ENCODE results near the gene SLC34A1. TPM values are rescaled to one million over a fixed set of nuclear protein-coding genes. Genes with fewer than 3 reads are reported as not detected.

SLC34A1 gene
- total RNA-seq, 3 donors from 2014 or later (not counting 1 experiment from before 2014, with no cell fraction given) = 0.50 to 0.66 (median 0.63) TPM

GRCh38 chr5:177421062-177421798 lies 37.0 kb downstream of the SLC34A1 start:
- H3K4me3 Mint-ChIP-seq = no peak overlapping the region
- 96% methylated on average over 5 of the region's 6 CpGs for WGBS (ENCODE audit: insufficient coverage)
- H3K4me1 ChIP-seq (ENCODE audit: control insufficient read depth, insufficient read depth, low read length) = peaks cover 13% of the 10 kb centered on the region
- H3K36me3 Mint-ChIP-seq = no peaks in the 10 kb centered on the region
- no peak overlapping the region for H3K27ac ChIP-seq (ENCODE audit: low read length)
- H3K4me3 ChIP-seq (ENCODE audit: low read length) = no peak overlapping the region
- DNase-seq = no peak
- H3K9me3 ChIP-seq (ENCODE audit: control insufficient read depth, insufficient read depth, low read length) = no peaks in the 10 kb centered on the region
- no peaks in the 10 kb centered on the region for H3K9me3 Mint-ChIP-seq
- H3K27me3 Mint-ChIP-seq (ENCODE audit: low read depth in 2 of 2) = no peaks in the 10 kb centered on the region
- intact Hi-C loops (cut with micrococcal nuclease) = no loop called here
- no peak for ATAC-seq
- no peak overlapping the region for H3K27ac Mint-ChIP-seq
- H3K36me3 ChIP-seq (ENCODE audit: control insufficient read depth, insufficient read depth, low read length) = no peaks in the 10 kb centered on the region
- TF ChIP-seq CTCF (IDR thresholded peaks at IDR 0.05) = no peak
- no peaks in the 10 kb centered on the region for H3K27me3 ChIP-seq (ENCODE audit: control insufficient read depth, insufficient read depth, low read length)
- H3K4me1 Mint-ChIP-seq = peaks cover 20 to 22% of the 10 kb centered on the region in 2 donors

GRCh38 chr5:177423671-177424070 lies 39.4 kb downstream of the SLC34A1 start:
- WGBS (ENCODE audit: insufficient coverage) = 91% methylated on average over 2 of the region's 2 CpGs
- no peaks in the 10 kb centered on the region for H3K9me3 ChIP-seq (ENCODE audit: control insufficient read depth, insufficient read depth, low read length)
- H3K27ac ChIP-seq (ENCODE audit: low read length) = no peak overlapping the region
- Mint-ChIP-seq H3K27ac (no peak overlapping the region), H3K27me3 (ENCODE audit: low read depth in 2 of 2) (no peaks in the 10 kb centered on the region), H3K4me1 (peaks cover 31 to 41% of the 10 kb centered on the region in 2 donors), H3K9me3 (no peaks in the 10 kb centered on the region), H3K36me3 (no peaks in the 10 kb centered on the region), H3K4me3 (no peak overlapping the region)
- no peak overlapping the region for H3K4me3 ChIP-seq (ENCODE audit: low read length)
- intact Hi-C loops (cut with micrococcal nuclease) = no loop called here
- TF ChIP-seq CTCF (IDR thresholded peaks at IDR 0.05) = no peak
- peaks cover 29% of the 10 kb centered on the region for H3K4me1 ChIP-seq (ENCODE audit: control insufficient read depth, insufficient read depth, low read length)
- H3K27me3 ChIP-seq (ENCODE audit: control insufficient read depth, insufficient read depth, low read length) = no peaks in the 10 kb centered on the region
- H3K36me3 ChIP-seq (ENCODE audit: control insufficient read depth, insufficient read depth, low read length) = peaks cover 6% of the 10 kb centered on the region
- ATAC-seq (no peak), DNase-seq (no peak)

- no peaks in the 10 kb centered on the region for H3K27me3 ChIP-seq (ENCODE audit: control insufficient read depth, insufficient read depth, low read length)
- no peaks in the 10 kb centered on the region for H3K9me3 Mint-ChIP-seq
- H3K27me3 Mint-ChIP-seq (ENCODE audit: low read depth in 2 of 2) = no peaks in the 10 kb centered on the region
- no peaks in the 10 kb centered on the region for H3K9me3 ChIP-seq (ENCODE audit: control insufficient read depth, insufficient read depth, low read length)
- H3K27ac ChIP-seq (ENCODE audit: low read length) = peak overlapping the region; percentile 92
- H3K27ac Mint-ChIP-seq = peak overlapping the region; percentile 94 to 99
- peak overlapping the region; percentile 98 for H3K4me3 Mint-ChIP-seq
- TF ChIP-seq CTCF (IDR thresholded peaks at IDR 0.05) = no peak
- intact Hi-C loops (cut with micrococcal nuclease) = no loop called here
- H3K4me3 ChIP-seq (ENCODE audit: low read length) = peak overlapping the region; percentile 58
- ATAC-seq = peak in 2 of 3 donors; percentile 0 to 1
- no peak for DNase-seq
- H3K4me1 ChIP-seq (ENCODE audit: control insufficient read depth, insufficient read depth, low read length) = peaks cover 46% of the 10 kb centered on the region
- H3K36me3 Mint-ChIP-seq = no peaks in the 10 kb centered on the region
- WGBS (ENCODE audit: insufficient coverage) = 35% methylated on average over 13 of the region's 13 CpGs
- H3K4me1 Mint-ChIP-seq = peaks cover 47 to 58% of the 10 kb centered on the region in 2 donors
- peaks cover 10% of the 10 kb centered on the region for H3K36me3 ChIP-seq (ENCODE audit: control insufficient read depth, insufficient read depth, low read length)
Measured at GRCh38 chr5:177425196-177425800, 41.1 kb downstream of the SLC34A1 start.
